GM21515 (cell line): Measurements from ENCODE around the gene KRTAP21-1.
"Not testable (repeated sequence)": the region's sequence is repeated elsewhere in the genome, so short reads cannot be mapped to it uniquely, and the experiment has no call there.

Source experiments
- ATAC-seq: cut with Tn5 transposase; IDR thresholded peaks from one replicate; pipeline ENCODE4 v1.9.1; 2021; ENCODE audit not compliant: unreplicated experiment

KRTAP21-1 gene

DNA sequence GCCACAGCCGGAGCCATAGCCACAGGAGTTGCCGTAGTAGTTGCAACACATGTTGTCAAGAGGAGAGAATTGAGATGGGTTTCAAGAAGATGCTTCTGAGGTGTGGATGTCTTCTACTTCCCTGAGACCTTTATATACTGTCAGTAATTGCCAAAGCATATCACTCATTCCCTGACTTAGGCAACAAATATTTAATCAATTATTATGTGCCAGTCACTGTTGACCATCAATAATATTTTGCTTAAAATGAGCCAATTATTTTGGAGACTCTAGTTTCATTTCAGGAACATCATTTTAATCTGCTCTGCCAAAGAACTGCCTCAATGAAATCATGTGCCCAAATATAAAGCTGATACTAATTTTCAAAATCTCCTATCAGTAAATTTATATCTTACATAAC, at the start of gene KRTAP21-1:
Gene KRTAP21-1 (minus strand): TSS at position 101 of the 400 bp plus-strand sequence. CDS start 50 bp downstream, at position 51.
- not testable (repeated sequence) for ATAC-seq

DNA sequence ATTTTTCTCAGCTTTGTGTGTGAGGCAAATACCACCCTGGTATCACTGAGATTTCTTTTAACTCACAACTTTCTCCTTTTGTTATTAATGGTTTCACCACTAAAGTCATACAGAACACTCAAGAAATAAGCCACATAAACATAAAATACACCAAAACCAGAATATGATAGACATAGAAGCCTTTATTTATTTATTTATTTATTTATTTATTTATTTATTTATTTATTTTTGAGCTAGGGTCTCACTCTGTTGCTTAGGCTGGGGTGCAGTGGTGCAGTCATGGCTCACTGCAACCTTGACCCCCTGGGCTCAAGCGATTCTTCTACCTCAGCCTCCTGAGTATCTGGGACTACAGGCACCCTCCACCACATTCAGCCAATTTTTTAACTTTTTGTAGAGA, 45.4 kb upstream of the KRTAP21-1 start:
- no peak for ATAC-seq

DNA sequence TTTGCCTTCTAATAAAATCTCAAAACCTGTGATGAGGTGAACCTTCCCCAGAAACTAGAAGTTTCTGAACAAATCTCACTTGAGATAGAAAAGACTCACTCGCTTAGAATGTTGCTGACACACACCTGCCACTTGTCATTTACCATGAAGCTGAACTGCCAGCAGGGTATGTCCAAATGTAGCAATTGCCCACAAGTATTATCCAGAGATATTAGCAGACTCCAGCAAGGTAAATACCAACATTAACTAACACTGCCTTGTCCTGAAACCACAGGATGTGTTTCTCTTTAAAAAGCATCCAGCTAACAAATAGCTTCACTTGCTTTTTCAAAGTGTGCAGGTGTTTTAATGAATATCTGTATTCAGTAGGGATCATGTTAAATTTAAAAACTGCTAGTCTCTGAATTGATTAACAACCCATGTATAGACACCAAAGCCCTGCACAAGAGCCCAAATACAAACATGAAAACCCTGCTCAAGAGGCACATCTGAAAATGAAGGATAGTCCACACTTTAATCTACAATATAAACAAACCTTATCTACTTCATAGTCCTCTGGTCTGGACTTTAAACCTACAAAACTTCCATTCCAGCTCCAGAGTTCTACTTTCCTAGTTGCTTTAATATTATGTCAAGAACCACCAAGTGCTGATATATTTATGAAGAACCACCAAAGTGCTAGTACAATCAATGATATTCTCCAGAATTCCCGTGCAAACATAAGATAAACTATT, 38.5 kb upstream of the KRTAP21-1 start:
- ATAC-seq: no peak

DNA sequence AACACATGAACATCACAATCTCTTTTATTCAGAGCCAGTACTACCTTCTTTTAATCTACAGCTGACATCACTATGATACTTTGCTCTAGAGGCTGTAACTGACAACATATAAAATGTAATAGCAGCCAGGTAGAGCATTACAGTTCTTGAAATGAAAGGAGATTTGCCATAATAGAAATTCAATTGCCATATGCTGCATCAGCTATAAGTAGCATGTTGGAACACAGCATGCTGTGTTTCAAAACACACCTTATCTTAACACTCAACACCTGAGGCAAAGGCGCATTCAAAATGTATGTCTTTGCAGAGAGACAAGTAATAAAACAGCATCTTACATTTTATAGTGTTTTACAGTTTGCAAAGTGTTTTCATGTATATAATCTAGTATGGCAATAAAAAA, 24.0 kb upstream of the KRTAP21-1 start:
- ATAC-seq: no peak

DNA sequence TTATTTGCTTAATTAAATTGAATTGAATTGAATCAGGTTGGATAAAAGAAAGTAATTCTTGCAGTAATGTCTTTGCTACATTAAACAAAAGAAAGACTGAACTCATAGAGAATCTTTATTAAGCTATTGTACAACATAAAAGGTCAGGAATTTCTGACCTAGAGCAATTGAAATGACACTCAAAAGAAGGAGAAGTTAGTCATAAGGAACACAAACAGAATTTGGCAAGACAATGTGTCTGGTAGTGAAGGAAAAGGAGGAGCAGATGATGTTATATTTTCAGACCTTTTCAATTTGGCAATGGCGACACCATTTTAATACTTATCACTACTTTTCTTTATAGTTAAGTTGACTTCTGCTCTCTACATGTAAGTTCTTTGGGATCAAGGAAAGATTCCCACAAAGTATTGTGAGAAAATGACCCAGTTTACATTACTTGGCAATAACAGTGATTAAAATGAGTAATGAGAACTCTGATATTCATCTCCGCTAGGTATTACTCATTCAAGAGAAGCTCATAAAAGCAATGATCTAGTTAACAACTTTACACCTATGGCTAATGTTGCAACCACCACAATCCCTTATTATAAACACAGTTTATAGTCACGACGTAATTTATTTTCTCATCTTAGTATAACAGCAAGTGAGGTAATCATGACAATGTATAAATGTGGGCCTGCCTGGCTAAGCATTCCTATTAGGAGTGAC, 14.7 kb upstream of the KRTAP21-1 start:
- ATAC-seq: no peak

DNA sequence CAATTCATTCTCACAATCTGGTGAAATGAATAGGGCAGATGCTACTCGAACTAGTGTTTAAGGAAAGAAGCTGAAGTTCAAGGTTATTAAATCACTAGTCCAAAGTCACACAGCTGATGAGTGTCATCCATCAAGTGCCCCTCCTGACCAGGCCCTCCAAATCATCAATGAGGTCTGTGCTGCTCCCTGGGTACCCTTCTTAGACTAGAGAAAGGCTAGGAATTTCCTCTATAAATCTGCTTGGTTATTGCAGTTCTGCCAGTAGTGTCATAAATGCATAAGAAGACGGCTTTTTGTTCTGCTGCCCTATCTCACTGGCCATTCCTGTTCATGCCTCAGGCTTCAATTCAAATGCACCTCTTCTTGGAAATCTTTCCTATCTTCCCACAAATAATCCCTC, 5.5 kb upstream of the KRTAP21-1 start:
- no peak for ATAC-seq

DNA sequence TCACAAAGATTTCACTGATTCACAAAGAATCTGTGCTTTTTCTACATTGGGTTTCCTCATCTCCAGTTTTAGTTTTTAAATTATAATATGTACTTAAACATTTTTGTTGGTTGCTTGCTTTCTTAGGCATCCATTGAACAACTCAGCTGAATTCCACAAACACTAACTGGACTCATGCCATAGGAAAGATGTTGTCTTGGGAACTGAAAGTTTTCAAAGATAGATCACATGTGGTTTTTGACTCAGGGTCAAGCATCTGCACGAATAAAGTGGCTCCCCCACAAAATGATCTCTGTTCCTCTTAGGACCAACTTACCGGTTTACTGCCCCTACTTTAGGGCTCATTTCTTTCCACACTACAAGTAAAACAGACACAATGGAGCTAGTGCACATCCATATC, 3.1 kb upstream of the KRTAP21-1 start:
- ATAC-seq: no peak

DNA sequence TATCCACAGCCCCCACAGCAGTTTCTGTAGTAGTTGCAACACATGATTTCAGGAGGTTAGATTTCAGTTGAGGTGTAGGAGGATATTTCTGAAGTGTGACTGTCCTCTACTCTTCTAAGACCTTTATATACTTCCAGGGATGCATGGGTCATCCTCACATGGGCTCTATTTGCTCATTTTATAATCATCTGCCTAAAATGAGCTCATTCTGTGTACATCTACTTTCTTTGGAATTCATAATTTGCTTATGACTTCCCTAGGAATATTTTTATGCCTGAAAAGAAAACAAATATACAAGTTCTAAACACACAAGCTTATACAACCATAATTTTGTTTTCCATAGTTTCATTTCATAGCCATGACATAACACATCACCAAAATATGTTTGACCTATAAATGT, 8.1 kb downstream of the KRTAP21-1 start, which contains the start of gene KRTAP21-2:
Gene KRTAP21-2 (minus strand): TSS at position 101 of the 400 bp plus-strand sequence. CDS start 57 bp downstream, at position 44.
- ATAC-seq: no peak

DNA sequence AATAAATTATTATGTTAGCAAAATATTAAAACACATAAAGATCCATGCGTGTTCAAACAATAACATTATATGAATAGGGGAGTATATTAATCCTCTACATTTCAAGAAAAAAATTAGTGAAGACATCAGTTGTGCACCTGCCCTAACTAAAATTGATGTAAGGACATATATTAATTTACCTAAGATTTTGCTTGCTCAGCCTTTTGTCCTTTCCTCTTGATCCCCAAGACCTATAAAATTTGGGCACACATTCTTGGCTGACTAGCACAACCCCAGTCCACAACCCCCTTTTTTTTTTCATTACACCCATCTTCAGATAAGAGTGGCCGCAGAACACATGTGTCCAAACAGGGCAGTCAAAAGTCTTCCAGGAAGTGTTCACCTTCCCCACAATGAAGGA, 14.8 kb downstream of the KRTAP21-1 start:
- no peak for ATAC-seq

DNA sequence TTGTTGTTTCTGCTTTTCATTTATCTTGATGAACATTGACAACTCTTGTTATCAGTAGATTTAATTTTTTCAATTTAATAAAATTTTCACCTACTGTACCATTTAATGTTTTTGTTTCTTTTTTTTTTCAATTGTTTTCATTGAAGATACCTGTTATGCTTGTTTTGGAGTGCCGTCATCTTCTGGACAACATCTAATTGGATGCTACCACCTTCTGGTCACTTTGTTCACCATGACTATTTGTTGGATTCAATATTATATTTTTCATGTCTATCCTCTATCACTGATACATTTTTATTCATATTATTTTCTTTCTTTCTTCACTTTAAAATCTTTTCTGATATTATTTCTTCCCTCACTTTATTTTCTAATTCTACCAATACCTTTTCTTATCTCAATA, 22.2 kb downstream of the KRTAP21-1 start:
- ATAC-seq: no peak

DNA sequence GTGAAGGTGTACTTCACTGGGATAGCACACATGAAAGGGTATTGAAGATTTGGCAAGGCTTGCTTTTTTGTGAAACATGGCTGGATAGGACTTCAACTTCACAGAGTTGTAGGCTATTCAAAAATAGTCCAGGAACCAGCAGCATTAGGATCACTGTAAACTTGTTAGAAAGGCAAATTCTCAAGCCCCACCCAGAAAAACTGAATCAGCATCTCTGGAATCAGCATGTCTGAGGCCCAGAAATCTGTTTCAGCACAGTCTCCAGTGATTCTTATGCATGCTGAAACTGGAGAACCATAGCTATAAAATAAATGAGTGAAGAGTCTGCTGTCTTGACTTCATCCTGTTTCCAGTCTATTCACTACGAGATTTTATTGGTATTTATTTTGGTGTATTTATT, 28.5 kb downstream of the KRTAP21-1 start:
- ATAC-seq: no peak

DNA sequence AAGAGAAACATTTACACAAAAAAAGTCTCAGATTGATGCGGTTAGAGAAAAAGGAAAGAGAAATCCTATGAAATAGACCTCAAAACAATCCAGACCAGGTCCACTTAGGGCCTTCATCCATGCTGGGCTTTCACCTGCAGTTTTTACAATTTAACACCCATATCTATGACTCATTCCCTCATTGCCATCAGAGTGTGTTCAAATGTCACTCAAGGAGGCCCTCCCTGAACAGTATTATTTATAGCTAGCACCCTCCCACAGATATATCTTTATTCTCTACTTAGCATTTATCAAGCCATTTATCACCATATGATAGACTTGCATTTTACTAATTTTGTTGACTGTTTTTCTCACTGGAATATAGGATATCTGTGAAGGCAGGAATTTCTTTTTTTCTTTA, 35.8 kb downstream of the KRTAP21-1 start:
- ATAC-seq: no peak

DNA sequence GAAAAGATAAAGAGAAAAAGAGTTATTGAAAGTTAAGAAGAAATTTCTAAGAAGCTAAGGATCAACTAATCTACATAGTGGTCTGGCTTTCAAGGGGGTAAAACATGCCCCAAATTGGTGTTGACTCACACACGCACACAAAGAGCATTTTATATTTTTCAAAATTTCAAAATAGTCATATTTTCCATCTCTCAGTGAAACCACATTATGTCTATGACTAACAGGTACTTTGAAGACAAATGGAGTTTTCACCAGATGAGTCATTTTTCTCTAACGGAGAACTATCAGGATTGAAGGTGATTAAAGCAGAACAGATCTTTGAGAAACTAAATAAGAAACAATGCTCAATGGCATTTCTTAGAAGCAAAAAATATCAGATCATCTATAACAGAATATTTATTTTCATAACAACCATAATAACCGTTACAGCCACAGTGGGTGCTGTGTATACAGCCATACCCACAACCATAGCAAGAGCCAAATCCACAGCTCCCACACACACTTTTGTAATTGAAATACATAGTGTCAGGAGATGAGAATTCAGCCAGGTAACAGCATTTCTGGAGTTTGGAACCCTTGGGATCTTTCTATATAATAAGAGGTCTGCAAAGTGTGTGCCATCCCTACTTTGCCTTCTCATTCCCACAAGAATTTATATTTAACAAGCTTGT, 36.9 kb downstream of the KRTAP21-1 start, which contains the start of gene KRTAP21-3:
Gene KRTAP21-3 (minus strand): TSS at position 539 of the 671 bp plus-strand sequence. CDS start 18 bp downstream, at position 521.
- no peak for ATAC-seq

DNA sequence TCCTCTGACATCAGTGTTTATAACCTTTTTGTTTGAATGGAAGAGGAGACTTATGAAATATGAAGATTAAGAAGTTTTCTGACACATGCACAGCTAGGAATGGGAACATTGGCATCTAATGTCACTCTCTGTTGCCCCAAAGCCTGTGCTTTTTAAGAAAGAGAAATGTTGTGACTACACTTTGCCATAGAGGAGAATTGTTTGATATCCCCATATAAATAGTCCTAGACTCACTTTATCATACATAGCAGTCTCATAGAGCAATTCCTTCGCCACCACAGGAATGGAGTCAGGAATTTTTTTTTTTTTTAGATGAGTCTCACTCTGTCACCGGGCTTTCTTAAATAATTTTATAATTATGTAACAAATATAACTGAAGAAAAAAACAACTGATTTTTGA, 38.1 kb downstream of the KRTAP21-1 start:
- no peak for ATAC-seq

DNA sequence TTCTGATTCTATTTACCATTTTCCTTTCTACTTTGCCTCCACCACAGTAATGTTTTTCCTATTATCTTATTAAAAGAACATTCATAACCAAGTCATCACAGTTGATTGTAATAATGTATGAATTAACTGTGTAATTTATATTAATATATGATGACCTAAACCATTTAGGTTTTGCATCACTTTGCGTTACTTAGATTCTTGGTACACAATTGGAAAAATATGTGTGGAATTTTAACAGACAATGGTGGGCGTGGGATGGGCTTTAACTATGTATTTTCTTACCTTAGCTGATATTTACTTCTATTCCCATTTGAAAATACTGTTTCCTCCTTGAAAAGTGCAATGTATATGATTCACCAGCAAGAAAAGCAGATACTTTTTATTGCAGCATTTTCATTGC, 40.3 kb downstream of the KRTAP21-1 start:
- no peak for ATAC-seq

DNA sequence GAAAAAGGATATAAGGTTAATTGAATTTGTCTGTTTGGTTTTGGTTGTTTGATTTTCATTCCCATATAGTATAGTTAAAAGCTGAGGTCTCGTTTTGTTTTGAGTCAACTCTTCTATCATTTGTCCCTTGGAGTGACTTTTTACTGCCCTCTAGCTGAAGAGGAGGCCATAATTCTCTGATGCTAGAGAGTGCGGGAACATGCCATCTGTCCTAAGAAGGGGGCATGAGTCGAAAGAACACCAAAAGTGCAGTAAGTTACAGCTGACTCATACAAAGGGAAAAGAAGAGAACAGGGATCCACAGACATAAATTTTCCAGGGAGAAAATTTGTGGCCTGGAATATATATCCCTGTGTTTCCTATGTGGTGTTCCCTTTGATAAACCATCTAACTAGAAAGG, 40.8 kb downstream of the KRTAP21-1 start:
- no peak for ATAC-seq

DNA sequence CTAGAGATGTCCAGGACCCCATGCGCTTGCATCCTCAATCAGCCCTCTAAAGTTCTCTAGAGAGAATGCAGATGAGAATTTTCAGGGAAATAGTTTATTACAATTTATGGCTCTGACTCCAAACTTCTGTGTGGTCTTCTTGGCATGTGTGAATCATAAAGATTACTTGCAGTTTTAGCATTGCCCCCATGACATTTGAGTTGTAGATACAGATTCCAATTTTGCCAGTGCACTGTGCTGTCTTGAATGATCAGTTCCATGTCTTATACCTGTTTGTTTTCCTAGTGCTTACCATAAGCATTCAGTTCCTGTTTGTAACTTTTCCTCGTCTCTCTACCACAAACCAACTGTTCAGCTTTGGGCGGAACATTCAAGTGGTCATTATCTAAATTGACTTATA, 41.5 kb downstream of the KRTAP21-1 start:
- no peak for ATAC-seq

DNA sequence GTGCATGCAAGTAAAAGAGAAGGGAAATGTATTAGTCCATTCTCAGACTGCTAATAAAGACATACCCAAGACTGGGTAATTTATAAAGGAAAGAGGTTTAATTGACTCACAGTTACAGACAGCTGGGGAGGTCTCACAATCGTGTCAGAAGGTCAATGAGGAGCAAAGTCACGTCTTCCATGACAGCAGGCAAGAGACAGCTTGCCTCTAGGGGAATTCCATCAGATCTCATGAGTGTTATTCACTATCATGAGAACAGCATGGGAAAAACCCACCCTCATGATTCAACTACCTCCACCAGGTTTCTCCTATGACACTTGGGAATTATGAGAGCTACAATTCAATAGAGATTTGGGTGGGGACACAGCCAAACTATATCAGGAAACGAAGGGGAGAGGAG, 44.7 kb downstream of the KRTAP21-1 start:
- ATAC-seq: no peak

DNA sequence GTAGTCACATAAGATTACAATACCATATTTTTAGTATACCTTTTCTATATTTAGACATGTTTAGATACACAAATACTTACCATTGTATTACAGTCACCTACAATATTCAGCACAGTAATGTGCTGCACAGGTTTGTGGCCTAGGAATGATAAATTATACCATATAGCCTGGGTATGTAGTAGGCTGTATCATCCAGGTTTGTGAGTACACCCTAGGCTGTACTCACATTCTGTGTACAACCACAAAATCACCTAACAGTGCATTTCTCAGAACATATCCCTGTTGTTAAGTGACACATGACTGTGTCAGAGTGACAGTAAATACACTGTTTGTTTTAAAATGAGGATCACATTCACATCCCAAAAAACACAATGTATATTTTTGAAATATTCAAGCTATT, 47.8 kb downstream of the KRTAP21-1 start:
- no peak for ATAC-seq
